Activated gamma-delta T cell treated with anti-CD3 and anti-CD28 coated beads, Interleukin-2, amount 50 U/mL, for 16 hours (primary cell): Measurements from ENCODE around the gene ABCC6.
"Not testable (repeated sequence)": the region's sequence is repeated elsewhere in the genome, so short reads cannot be mapped to it uniquely, and the experiment has no call there.

Experiments used
- DNase-seq: peaks from one replicate; pipeline ENCODE4 v3.0.0-alpha.2; 2020; ENCODE audit warnings: low read depth

Gene ABCC6

GRCh38 chr16:16190546-16190945, 32.7 kb downstream of the ABCC6 start:
- DNase-seq: no peak

- DNase-seq: no peak
Measured at GRCh38 chr16:16189842-16190241, 33.5 kb downstream of the ABCC6 start.

- no peak for DNase-seq
Measured at GRCh38 chr16:16188827-16189226, 34.5 kb downstream of the ABCC6 start.

GRCh38 chr16:16186820-16187219, 36.5 kb downstream of the ABCC6 start:
- DNase-seq: no peak

GRCh38 chr16:16185095-16185494, 38.2 kb downstream of the ABCC6 start:
- no peak for DNase-seq

- no peak for DNase-seq
Measured at GRCh38 chr16:16184594-16184993, 38.7 kb downstream of the ABCC6 start.

GRCh38 chr16:16183562-16183961, 39.7 kb downstream of the ABCC6 start:
- no peak for DNase-seq

GRCh38 chr16:16182918-16183317, 40.4 kb downstream of the ABCC6 start:
- no peak for DNase-seq

- DNase-seq: not testable (repeated sequence)
Measured at GRCh38 chr16:16181748-16182147, 41.5 kb downstream of the ABCC6 start.

GRCh38 chr16:16178455-16179162, 44.7 kb downstream of the ABCC6 start:
- DNase-seq: no peak

- DNase-seq: no peak
Measured at GRCh38 chr16:16176328-16176727, 47.0 kb downstream of the ABCC6 start.

- DNase-seq: no peak
Measured at GRCh38 chr16:16175296-16175695, 48.0 kb downstream of the ABCC6 start.

GRCh38 chr16:16172991-16173390, 50.3 kb downstream of the ABCC6 start:
- DNase-seq: no peak

- DNase-seq: no peak
Measured at GRCh38 chr16:16171332-16171919, 51.9 kb downstream of the ABCC6 start.

GRCh38 chr16:16169615-16170014, 53.7 kb downstream of the ABCC6 start:
- no peak for DNase-seq

GRCh38 chr16:16168431-16168830, 54.9 kb downstream of the ABCC6 start:
- DNase-seq: no peak

- DNase-seq: no peak
Measured at GRCh38 chr16:16167927-16168326, 55.4 kb downstream of the ABCC6 start.

GRCh38 chr16:16166949-16167348, 56.3 kb downstream of the ABCC6 start:
- DNase-seq: no peak

GRCh38 chr16:16166085-16166484, 57.2 kb downstream of the ABCC6 start:
- no peak for DNase-seq

- no peak for DNase-seq
Measured at GRCh38 chr16:16164243-16164642, 59.1 kb downstream of the ABCC6 start.

- no peak for DNase-seq
Measured at GRCh38 chr16:16163571-16163970, 59.7 kb downstream of the ABCC6 start.

- no peak for DNase-seq
Measured at GRCh38 chr16:16163109-16163508, 60.2 kb downstream of the ABCC6 start.

GRCh38 chr16:16162591-16162990, 60.7 kb downstream of the ABCC6 start:
- no peak for DNase-seq

- not testable (repeated sequence) for DNase-seq
Measured at GRCh38 chr16:16161840-16162239, 61.5 kb downstream of the ABCC6 start.
